ENCODE measurements around the gene SARS1.

The SARS1 gene

GRCh38 chr1:109261578-109261977 lies 47.9 kb downstream of the SARS1 start:
- DNase-seq (ENCODE audit: low spot score), result no peak

GRCh38 chr1:109262231-109263055 lies 48.7 kb downstream of the SARS1 start:
- no peak for DNase-seq (ENCODE audit: low spot score)

- DNase-seq (ENCODE audit: low spot score), result no peak
These were observed 49.5 kb downstream of the SARS1 start for GRCh38 chr1:109263234-109263596.

GRCh38 chr1:109263597-109264378 lies 50.1 kb downstream of the SARS1 start:
- peak; percentile 90 for DNase-seq (ENCODE audit: low spot score)

GRCh38 chr1:109264379-109264755 lies 50.6 kb downstream of the SARS1 start:
- no peak for DNase-seq (ENCODE audit: low spot score)

- no peak for DNase-seq (ENCODE audit: low spot score)
These were observed 51.3 kb downstream of the SARS1 start for GRCh38 chr1:109265016-109265415.

GRCh38 chr1:109265741-109266330 lies 52.1 kb downstream of the SARS1 start:
- DNase-seq (ENCODE audit: low spot score), result no peak

GRCh38 chr1:109266965-109267364 lies 53.2 kb downstream of the SARS1 start:
- DNase-seq (ENCODE audit: low spot score), result peak; percentile 78

- no peak for DNase-seq (ENCODE audit: low spot score)
These were observed 54.1 kb downstream of the SARS1 start for GRCh38 chr1:109267743-109268300.

- no peak for DNase-seq (ENCODE audit: low spot score)
These were observed 54.9 kb downstream of the SARS1 start for GRCh38 chr1:109268431-109269211.

GRCh38 chr1:109269212-109269980 lies 55.7 kb downstream of the SARS1 start:
- DNase-seq (ENCODE audit: low spot score), result no peak

GRCh38 chr1:109269981-109270622 lies 56.4 kb downstream of the SARS1 start:
- no peak for DNase-seq (ENCODE audit: low spot score)

- DNase-seq (ENCODE audit: low spot score), result no peak
These were observed 57.1 kb downstream of the SARS1 start for GRCh38 chr1:109270623-109271317.

- DNase-seq (ENCODE audit: low spot score), result no peak
These were observed 57.7 kb downstream of the SARS1 start for GRCh38 chr1:109271458-109271857.

GRCh38 chr1:109272021-109272799 lies 58.5 kb downstream of the SARS1 start:
- no peak for DNase-seq (ENCODE audit: low spot score)

GRCh38 chr1:109272831-109273547 lies 59.3 kb downstream of the SARS1 start:
- no peak for DNase-seq (ENCODE audit: low spot score)

GRCh38 chr1:109273570-109274288 lies 60.0 kb downstream of the SARS1 start:
- no peak for DNase-seq (ENCODE audit: low spot score)

Data from AG20443 (cell line).